HL-60/S4 (cell line): ENCODE measurements around the gene HOXA13.

Experiments
- in situ Hi-C: fragments of 300-500 bp; cut with MboI; formaldehyde crosslinking; loops from 2 replicates; pipeline ENCODE4 v1.14.3; 2022; ENCODE audit warnings: low sequenced_read_pairs

Gene HOXA13

DNA sequence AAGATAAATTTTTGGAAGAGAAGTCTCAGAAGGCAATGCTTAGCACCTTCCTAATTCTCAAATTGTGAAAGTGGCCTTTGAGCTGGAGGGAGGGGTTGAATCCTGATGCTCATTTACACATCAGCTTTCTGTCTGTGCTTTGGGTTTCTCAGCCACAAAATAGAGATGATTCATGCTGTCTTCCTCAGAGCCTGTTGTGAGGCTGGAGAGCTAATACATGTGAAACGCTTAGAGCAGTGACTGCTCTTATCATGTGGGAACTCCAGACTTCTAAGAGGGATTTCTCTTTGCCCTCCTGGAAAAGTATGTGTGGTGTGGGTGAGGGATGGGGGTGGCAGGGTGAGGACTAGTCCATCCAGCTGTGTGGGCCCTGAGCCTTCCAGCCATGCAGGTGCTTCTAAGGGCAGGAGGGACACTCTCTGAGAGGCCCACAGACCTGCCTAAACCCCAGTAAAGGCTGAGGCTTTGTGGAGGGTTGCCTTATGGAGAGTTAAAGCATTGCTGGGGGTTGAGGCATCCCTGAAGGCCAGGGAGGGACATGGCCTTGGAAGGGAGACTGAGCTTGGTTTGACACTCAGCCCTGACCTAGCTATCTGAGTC is 37.9 kb upstream of the HOXA13 start:
- in situ Hi-C loops = no loop called here

DNA sequence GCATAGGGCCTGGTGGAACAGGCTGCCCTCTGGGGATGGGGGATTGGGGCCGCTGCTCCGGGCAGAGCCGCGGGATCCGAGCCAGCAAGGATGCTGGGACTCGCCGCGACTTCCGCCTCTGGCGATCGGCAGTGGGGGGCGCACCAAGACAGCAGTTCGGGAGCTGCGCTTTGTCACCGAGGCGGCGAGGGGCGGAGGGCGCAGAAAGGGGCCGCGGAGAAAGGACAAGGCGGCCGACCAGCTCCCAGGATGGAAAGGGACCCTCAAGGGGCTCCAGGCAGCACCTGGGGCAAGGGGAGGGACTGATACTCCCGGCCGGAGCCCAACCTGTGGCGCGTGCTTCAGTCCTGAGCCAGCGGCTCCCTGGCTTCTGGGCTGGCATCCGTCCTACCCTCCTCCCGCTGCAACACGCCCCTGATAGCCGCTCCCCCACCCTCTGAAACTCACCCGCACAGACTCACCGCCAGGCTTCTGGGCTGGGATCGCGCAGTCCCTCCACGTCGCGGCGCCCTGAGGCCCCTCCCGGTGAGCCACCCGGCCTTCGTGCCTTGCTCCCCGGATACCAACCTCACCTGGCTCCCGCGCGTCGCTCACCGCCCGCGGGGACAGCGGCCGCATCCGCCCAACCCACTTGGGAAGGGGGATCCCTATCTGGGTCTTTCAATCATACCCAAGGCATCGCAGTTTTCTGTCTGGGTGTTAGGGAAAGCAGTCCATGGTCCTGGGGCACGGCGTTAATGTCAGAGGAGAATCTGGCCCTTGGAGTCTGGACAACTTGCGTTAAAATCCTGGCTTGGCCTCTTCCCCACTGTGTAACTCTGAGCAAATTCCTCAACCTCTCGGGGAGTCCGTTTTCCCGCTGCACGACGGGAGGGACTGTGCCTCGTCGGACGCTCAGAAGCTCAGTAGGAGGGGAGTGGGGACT is 35.8 kb upstream of the HOXA13 start:
- in situ Hi-C loops = no loop called here

DNA sequence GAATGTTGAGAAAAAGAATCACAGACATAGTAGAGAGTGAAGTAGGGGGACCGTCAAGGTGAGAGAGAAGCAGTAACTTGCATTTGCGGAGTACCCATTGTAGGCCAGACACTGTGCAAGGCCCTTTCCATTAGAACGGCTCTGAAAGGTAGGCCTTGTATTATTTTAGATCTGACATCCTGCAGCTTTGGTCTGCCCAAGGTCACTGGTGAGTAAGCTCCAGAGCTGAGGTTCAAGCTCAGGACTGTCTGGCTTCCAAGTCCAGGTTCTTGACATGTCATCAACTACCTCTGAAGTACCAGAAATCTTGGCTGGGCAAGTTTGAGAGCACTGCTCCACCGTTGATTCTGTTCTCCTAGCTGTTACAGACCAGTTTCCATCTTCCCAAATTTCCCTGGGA is 29.6 kb upstream of the HOXA13 start:
- in situ Hi-C loops = no loop called here

DNA sequence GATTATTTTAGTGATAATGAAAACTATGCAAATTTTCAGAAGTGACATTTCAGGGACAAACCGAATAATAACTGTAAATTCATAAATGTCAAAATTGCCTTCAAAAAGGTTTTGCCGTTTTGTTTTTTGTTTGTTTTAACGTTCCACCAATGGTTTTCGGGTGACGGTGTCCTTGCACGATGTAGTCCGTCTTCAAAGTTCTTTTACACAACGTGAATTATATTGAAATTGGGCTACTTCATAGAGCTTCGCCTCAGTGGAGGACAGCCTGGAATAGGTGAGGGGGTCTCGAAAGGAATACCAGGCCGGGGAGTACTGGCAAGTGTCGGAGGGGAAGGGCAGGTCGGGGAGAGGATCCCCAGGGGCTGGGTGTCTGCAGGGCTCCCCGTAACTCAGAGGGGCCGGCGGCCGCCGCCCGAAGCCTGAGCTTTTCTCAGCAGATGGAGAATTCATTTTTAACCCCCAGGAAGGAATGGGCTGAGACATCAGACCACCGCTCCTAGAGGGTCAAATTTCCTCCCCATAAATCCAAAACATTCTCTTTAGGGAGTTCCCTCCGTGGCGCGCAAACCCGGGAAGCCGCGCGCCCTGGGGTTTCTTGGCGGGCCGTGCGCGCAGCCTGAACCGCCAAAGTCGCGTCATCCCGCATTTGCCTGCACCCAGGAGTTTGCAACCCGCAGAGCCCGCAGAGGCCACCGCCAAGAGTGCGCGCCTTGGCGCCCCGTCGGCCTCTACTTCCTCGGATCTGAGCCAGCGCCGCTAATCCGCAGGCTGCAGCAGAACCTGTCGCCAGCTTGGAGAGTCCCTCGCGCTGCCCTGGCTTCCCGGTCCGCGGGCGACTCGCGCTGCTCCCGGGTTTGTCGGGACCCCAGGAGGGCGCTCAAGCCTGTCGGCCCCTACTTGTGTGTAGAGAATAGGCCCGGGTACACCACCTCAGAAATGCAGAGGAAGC is 25.4 kb upstream of the HOXA13 start:
- in situ Hi-C loops = loop anchor here (25.0 kb wide), 2 partner anchors 687 to 862 kb away; no protein-coding TSS in a partner anchor

DNA sequence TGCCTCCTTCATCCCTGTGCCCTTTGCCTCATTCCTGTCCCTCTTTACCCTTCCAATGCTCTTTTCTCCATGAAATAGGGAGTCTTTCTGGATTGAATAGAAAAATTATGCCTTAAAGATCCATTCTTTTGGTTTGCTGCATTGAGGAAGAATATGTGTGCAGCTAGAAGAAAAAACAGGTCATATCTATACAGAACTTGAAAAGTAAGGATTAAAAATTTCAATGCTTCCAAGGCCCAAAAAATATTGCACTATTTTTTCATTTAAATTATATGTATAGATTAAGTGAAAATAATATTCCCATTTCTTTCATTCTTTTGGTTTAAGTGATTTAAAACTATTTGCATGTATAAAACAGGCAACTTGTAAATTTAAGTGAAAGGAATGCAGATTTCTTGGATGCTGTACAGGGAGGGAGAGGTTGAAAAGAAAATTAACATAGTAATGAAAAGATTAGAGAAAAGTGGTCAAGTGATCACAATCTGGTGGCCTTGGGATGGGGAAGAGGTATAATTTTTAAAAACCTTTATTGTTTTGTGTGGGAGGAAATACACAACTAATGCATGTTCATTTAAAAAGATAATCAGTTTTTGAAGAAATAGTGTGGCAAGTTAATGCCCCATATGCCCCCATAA is 24.2 kb upstream of the HOXA13 start:
- in situ Hi-C loops = loop anchor here (25.0 kb wide), 2 partner anchors 688 to 863 kb away; no protein-coding TSS in a partner anchor

DNA sequence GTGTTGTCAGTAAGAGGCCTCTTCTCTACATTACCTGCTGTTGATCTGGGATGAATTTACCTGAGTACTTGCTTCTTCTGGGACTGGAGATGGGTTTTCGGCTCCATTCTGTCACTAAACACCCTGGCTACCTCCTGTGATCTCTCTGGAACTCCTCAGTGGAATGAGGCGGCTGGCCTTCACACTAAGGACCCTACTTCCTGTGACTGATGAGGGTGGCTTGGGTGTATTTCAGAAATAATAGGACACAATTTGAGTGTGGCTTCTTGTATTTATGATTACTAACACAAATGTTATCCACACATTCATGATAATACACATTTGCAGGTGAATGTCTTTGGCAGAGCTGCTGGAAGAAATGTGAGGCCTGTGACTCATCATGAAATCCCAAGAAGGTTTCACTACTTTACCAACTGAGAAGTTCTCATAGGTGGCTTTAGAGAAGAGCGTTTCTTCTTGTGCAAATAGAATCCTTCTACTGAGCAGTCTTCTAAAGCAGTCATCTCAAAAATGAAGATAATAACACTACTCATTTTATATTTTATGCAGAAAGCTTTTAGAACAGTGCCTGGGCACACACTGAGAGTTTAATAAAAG is 21.4 kb upstream of the HOXA13 start:
- in situ Hi-C loops = loop anchor here (25.0 kb wide), 2 partner anchors 691 to 866 kb away; no protein-coding TSS in a partner anchor

DNA sequence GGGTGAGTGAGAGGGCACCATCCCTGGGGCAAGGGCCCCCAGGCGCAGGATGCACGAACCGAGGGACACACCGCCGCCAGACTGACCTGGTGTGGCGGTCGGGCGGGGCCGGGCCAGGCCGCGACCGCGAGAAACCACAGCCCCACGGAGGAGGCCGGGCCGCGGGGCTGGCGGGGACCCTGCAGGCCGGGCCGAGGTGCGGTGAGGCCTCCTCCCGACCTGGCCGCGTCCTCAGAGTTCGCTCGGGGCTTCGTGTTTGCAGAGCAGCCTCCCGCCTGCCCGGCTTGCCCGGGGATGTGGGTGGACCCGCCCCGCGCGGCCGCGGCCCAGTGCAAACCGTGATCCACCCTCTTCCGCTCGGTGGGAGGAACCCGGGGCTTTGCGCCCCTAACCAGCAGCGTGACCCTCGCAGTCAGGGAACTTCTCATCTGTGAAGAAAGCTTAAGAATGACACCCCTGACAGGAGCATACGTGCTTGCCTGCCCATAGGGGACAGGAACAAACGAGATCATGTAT is 20.6 kb upstream of the HOXA13 start:
- in situ Hi-C loops = loop anchor here (25.0 kb wide), 2 partner anchors 692 to 867 kb away; no protein-coding TSS in a partner anchor

DNA sequence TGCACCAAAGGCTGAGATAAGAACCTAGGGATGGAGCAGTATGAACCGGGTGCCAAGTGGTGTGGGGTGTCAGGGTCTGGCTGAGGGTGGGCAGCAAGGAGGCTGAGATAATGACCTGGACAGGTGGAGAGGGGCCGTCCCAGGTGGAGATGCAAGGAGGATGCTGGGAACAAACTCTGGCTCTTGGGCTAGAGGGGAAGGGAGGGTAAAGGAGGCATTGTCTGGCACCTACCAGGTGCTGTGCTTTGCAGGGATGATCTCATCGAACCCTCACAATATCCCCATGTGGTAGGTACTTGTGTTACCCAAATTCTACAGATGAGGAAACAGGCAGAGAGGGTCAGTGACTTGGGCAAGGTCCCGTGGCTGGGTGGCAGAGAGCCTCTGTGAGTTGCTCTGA is 19.9 kb upstream of the HOXA13 start:
- in situ Hi-C loops = loop anchor here (25.0 kb wide), 2 partner anchors 692 to 867 kb away; no protein-coding TSS in a partner anchor

DNA sequence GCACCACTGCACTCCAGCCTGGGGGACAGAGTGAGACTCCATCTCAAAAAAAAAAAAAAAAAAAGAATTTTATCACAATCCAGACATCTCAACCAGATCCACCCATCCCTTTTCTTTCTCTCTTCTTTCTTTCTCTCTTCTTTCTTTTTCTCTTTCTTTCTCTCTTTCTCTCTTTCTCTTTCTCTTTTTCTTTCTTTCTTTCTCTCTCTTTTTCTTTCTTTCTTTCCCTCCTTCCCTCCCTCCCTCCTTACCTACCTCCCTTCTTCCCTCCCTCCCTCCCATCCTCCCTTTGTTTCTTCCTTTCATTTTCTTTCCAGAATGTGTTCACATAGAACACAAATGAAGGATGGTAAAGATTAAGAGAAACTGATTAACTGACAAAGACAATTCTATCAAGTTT is 18.1 kb upstream of the HOXA13 start:
- in situ Hi-C loops = loop anchor here (25.0 kb wide), 2 partner anchors 694 to 869 kb away; no protein-coding TSS in a partner anchor

DNA sequence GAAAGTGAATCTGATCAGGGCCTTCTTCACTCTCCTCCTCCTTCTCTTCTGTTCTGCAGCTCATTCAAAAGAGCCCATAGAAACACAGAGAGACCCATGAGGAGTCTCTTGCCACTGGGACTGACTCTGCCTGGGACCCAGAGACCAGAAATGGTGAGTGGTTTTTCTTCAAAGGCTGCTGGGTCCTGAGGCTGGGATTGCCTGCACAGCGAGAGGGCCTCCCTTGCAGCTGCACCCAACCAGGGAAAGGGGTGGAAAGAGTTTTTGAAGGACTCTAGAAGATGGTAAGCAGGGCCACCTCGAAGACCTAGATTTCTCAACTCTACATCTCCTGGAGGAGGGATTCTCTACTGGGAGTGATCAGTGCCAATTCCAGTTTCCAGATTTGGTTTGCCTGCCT is 15.5 kb upstream of the HOXA13 start:
- in situ Hi-C loops = loop anchor here (25.0 kb wide), 2 partner anchors 697 to 872 kb away; no protein-coding TSS in a partner anchor

DNA sequence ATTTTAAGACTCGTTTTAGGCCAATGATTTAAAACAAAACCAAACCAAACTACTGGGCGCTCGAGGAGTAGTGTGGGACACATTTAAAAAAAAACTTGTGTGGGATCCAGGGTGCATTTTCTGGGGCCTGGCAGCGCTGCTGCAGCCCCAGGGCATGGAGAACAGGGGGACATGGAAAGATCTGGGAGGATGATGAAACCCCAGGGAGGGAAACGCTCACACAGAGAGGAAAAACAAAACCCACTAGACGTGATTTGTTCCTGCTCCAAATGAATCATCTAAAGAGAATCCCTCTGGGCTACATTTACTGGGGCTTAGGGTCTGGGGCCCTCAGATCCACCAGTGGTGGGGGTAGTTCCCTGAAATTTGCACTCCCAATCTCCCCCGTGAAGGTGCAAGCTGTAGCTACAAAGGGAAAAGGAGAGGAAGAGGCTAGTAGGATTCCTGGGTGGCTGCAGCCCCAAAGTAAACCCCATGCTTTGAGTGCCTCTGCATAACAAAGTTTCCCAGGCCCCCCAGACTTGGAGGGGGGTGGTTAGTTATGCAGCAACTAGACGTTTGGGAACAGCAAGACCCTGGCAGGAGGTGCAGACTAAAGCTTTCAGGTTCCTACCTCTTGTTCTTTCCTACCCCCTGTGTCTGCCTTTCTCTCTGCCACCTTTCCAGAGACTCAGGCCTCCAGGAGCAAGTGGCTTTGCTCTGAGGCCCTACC is 14.5 kb upstream of the HOXA13 start:
- in situ Hi-C loops = loop anchor here (25.0 kb wide), 2 partner anchors 698 to 873 kb away; no protein-coding TSS in a partner anchor

DNA sequence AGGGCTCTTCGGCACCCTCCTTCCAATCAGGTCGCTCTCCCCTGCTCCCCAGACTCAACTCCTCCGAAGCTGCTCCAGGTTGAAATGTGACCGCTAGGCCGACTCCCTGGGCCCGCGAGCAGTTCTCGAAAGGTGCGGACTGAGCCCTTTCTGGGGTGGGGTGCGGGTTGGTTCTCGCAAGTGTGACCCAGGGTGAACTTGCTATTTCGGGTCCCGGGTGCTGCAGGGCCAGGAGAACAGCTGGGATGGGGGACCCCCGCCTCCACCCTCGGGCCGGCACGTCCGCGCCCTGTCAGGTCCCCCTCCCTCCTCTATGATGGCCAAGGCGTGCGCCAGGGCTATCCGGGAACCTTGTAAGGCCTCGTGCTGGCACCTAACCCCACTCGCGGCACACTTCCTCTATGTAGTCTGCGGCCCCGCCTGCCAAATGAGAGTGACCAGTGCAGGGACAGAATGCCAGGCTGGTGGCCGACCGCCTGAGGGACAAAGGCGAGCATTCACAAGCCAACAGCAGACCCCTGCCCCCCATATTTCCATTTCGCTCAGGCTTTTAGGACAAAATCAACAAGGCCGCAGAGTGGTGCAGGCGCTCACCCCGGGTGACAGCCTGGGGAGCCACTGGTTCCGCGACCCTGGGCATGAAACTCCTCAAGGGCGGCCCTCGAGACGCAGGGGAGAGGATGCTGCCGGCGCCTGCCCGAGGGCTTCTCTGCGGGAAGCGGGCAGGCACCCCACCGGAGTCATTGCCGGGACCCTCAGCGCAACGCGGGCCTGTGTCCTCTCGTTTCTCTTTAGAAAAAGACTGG is 13.7 kb upstream of the HOXA13 start:
- in situ Hi-C loops = loop anchor here (25.0 kb wide), 2 partner anchors 699 to 874 kb away; no protein-coding TSS in a partner anchor

DNA sequence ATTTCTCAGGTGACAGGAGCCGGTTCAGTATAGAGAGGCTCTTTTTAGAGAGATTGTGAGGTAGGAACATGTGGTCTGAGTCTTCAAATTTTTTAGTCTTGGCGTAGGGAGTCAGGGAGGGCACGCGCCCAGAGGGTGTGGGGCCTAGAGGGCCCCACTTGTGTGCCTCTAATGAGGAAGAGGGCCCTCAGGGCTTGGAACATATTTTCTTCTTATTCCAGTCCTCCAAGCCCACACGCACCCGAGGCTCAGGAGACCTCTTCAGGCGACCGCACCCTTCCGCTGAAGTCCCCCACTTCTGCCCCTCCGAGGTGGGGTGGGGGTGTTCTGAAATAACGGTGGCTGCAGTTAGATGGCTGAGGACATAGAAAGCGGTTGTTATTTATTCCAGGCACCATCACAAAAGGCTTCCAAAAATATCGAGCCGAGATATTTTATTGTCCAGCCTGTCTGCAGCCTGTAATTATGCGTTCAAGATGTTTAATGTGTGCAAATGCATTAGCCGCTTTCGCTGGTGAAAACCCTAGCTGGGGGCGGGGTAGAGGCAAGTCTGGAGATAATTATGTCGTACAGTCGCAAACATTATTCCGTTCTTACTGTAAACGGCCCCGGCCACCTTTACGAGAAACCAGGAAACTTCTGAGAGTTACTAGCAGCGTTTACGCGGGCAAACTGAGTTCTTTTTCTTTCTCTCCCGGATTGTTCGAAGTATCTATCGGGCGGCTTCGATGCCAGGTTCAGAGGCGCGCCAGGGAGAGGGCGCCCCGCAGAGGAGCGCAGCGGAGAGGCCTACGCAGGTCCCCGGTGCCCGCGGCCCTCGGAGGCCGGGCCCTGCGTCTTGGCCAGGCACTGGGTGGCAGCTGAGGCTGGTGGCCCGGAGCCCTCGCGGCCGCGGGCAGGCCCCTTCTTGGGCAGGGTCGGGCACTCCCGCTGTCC is 12.9 kb upstream of the HOXA13 start:
- in situ Hi-C loops = loop anchor here (25.0 kb wide), 2 partner anchors 700 to 875 kb away; no protein-coding TSS in a partner anchor

DNA sequence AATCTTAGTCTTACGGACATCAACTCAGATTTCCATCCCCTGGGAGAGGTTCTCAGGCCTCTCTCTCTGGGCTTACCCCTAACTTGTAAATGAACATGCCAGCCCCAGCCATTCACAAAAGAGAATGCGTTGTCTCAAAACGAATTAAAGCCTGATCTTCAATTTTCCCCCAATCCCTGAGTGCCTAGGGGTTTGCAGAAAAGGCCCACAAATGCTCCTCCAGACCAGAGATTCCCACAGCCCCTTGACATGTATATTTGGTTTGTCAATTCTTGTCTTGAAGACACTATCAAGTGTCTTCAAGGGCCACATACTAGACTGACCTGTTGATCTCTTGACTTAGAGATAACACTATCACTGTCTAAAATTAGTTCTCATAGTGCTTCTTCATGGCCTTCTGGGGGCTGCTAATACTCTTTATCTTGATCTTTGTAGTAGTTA is 11.9 kb upstream of the HOXA13 start:
- in situ Hi-C loops = loop anchor here (25.0 kb wide), 2 partner anchors 701 to 876 kb away; no protein-coding TSS in a partner anchor

DNA sequence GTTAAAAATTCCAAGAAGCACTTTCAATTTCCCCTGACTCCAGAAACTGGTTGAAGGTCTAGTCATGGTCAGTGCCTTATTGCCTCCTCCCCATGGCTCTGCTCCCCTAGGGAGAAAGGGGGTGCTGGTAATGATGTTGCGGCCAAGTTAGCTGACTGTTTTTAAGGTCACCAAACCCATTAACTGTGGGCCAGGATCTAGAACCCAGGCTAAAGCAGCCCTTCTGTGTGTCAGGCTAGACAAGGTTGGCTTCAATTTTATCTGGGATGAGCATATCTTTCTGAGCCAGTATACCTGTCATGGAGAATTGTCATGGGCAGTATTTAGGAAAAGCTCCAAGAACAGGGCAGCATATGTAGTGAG is 11.2 kb upstream of the HOXA13 start:
- in situ Hi-C loops = loop anchor here (25.0 kb wide), 2 partner anchors 701 to 876 kb away; no protein-coding TSS in a partner anchor

DNA sequence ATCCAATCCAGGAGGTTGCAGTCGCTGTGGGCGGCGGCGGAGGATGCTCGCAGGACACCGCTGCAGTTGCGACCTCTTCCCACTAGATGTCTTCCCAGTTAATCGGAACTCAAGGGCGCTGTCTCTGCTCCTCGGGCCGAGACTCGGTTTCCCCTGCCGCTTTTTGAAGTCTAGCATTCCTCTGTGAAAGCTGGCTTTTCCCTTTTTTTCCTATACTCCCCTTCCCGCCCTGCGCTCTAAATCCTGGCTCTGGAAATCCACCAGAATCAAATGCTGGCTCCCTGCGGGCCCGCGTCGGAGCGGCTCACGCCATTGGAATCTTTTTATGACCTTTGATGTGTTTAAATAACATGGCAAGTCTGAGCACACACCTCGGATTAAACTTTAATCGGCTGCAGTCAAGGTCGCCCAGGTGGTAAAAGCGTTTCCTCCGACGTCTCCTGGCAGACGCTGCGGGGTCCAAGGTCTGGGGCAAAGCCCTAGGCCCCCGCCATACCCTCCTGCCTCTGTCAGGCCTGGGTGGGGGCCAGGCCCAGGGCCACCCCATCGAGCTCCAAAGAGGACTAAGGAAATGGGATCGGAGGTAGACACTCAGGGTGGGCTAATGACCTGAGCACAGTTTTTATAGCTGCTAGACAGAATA is 10.7 kb upstream of the HOXA13 start:
- in situ Hi-C loops = loop anchor here (25.0 kb wide), 2 partner anchors 702 to 877 kb away; no protein-coding TSS in a partner anchor
